ENCODE measurements around the gene RIMKLA. TPM values are rescaled to one million over a fixed set of nuclear protein-coding genes. Genes with fewer than 3 reads are reported as not detected.

The RIMKLA gene
- total RNA-seq, 1 donor from 2014 or later, result 0.31 TPM

- no peaks in the 10 kb centered on the region for H3K9me3 Mint-ChIP-seq
- TF ChIP-seq CTCF (IDR thresholded peaks at IDR 0.05; ENCODE audit: unreplicated experiment), result no peak
- DNase-seq (ENCODE audit: low spot score in 2 of 2, unreplicated experiment in 2 of 2), result no peak
- H3K27me3 Mint-ChIP-seq (ENCODE audit: low read depth), result no peaks in the 10 kb centered on the region
- no peak overlapping the region for H3K27ac Mint-ChIP-seq
- H3K4me1 Mint-ChIP-seq, result peaks cover 48% of the 10 kb centered on the region
- no peaks in the 10 kb centered on the region for H3K36me3 Mint-ChIP-seq
- H3K4me3 Mint-ChIP-seq, result no peak overlapping the region
Measured at GRCh38 chr1:42422737-42423136, 42.1 kb downstream of the RIMKLA start.

GRCh38 chr1:42423681-42424080, 43.1 kb downstream of the RIMKLA start:
- Mint-ChIP-seq H3K27ac (no peak overlapping the region), H3K9me3 (no peaks in the 10 kb centered on the region), H3K4me1 (peaks cover 43% of the 10 kb centered on the region), H3K4me3 (no peak overlapping the region), H3K27me3 (ENCODE audit: low read depth) (no peaks in the 10 kb centered on the region), H3K36me3 (no peaks in the 10 kb centered on the region)
- TF ChIP-seq CTCF (IDR thresholded peaks at IDR 0.05; ENCODE audit: unreplicated experiment), result no peak
- DNase-seq (ENCODE audit: low spot score in 2 of 2, unreplicated experiment in 2 of 2), result no peak

GRCh38 chr1:42424201-42424600, 43.6 kb downstream of the RIMKLA start:
- H3K36me3 Mint-ChIP-seq, result no peaks in the 10 kb centered on the region
- H3K4me1 Mint-ChIP-seq, result peaks cover 43% of the 10 kb centered on the region
- no peak for DNase-seq (ENCODE audit: low spot score in 2 of 2, unreplicated experiment in 2 of 2)
- H3K9me3 Mint-ChIP-seq, result no peaks in the 10 kb centered on the region
- no peak for TF ChIP-seq CTCF (IDR thresholded peaks at IDR 0.05; ENCODE audit: unreplicated experiment)
- no peak overlapping the region for H3K27ac Mint-ChIP-seq
- H3K4me3 Mint-ChIP-seq, result no peak overlapping the region
- no peaks in the 10 kb centered on the region for H3K27me3 Mint-ChIP-seq (ENCODE audit: low read depth)

GRCh38 chr1:42427240-42427639, 46.6 kb downstream of the RIMKLA start:
- Mint-ChIP-seq H3K27me3 (ENCODE audit: low read depth) (no peaks in the 10 kb centered on the region), H3K4me3 (no peak overlapping the region), H3K36me3 (no peaks in the 10 kb centered on the region), H3K4me1 (peaks cover 20% of the 10 kb centered on the region), H3K27ac (no peak overlapping the region), H3K9me3 (no peaks in the 10 kb centered on the region)
- no peak for TF ChIP-seq CTCF (IDR thresholded peaks at IDR 0.05; ENCODE audit: unreplicated experiment)
- DNase-seq (ENCODE audit: low spot score in 2 of 2, unreplicated experiment in 2 of 2), result no peak

- H3K4me1 Mint-ChIP-seq, result peaks cover 6% of the 10 kb centered on the region
- no peak for TF ChIP-seq CTCF (IDR thresholded peaks at IDR 0.05; ENCODE audit: unreplicated experiment)
- no peak for DNase-seq (ENCODE audit: low spot score in 2 of 2, unreplicated experiment in 2 of 2)
- peaks cover 3% of the 10 kb centered on the region for H3K27me3 Mint-ChIP-seq (ENCODE audit: low read depth)
- no peaks in the 10 kb centered on the region for H3K9me3 Mint-ChIP-seq
- H3K4me3 Mint-ChIP-seq, result no peak overlapping the region
- H3K27ac Mint-ChIP-seq, result no peak overlapping the region
- no peaks in the 10 kb centered on the region for H3K36me3 Mint-ChIP-seq
Measured at GRCh38 chr1:42429603-42430002, 49.0 kb downstream of the RIMKLA start.
